Calu3 (cell line): ENCODE results near the gene THBS1. TPM values are rescaled to one million over a fixed set of nuclear protein-coding genes. Genes with fewer than 3 reads are reported as not detected.

Source experiments
- BruUV-seq: library from RNA; stranded (reverse); fragments of 400-500 nt; replicated peaks from 2 replicates; lab custom pipeline; 2021; lab: Mats Ljungman, UMichigan
- CTCF ChIA-PET: fragments of 300-600 bp; sonication (Branson Sonifier 250); formaldehyde crosslinking; loops from one replicate; lab custom pipeline; 2022; ENCODE audit warnings: antibody characterized with exemption; lab: Charles Lee
- DNase-seq: peaks from one replicate; pipeline ENCODE4 v3.0.0; 2022
- H3K27ac Mint-ChIP-seq: one replicate; pipeline ENCODE4 v1.8.0; 2022; ENCODE audit warnings: mixed read lengths; ENCODE audit not compliant: unreplicated experiment
- H3K27me3 Mint-ChIP-seq: one replicate; pipeline ENCODE4 v1.8.0; 2022; ENCODE audit warnings: mixed read lengths; ENCODE audit not compliant: unreplicated experiment
- H3K36me3 Mint-ChIP-seq: one replicate; pipeline ENCODE4 v1.8.0; 2022; ENCODE audit warnings: mild to moderate bottlenecking, moderate library complexity, mixed read lengths; ENCODE audit not compliant: insufficient read depth, unreplicated experiment
- H3K4me1 Mint-ChIP-seq: one replicate; pipeline ENCODE4 v1.8.0; 2022; ENCODE audit warnings: mild to moderate bottlenecking, low read depth, mixed read lengths; ENCODE audit not compliant: unreplicated experiment
- H3K4me3 Mint-ChIP-seq: one replicate; pipeline ENCODE4 v1.8.0; 2022; ENCODE audit warnings: mild to moderate bottlenecking, low read depth, moderate library complexity, mixed read lengths; ENCODE audit not compliant: unreplicated experiment
- H3K9me3 Mint-ChIP-seq: one replicate; pipeline ENCODE4 v1.8.0; 2022; ENCODE audit warnings: low read depth, mixed read lengths; ENCODE audit not compliant: unreplicated experiment
- CTCF ChIP-seq: fragments of 200-600 bp; IDR thresholded peaks from one replicate; pipeline ENCODE4 v1.8.0; 2022; ENCODE audit warnings: antibody characterized with exemption; ENCODE audit not compliant: unreplicated experiment
- intact Hi-C: fragments of 100-400 bp; cut with micrococcal nuclease; formaldehyde crosslinking; loops from one replicate; pipeline ENCODE4 v1.10.0; 2022; ENCODE audit not compliant: unreplicated experiment
- total RNA-seq: library from RNA; stranded (reverse); gene quantifications from 2 replicates; pipeline ENCODE4 v1.2.3, GENCODE V29; 2022

The THBS1 gene
- total RNA-seq, 1 experiment from 2014 or later = 199 TPM

DNA sequence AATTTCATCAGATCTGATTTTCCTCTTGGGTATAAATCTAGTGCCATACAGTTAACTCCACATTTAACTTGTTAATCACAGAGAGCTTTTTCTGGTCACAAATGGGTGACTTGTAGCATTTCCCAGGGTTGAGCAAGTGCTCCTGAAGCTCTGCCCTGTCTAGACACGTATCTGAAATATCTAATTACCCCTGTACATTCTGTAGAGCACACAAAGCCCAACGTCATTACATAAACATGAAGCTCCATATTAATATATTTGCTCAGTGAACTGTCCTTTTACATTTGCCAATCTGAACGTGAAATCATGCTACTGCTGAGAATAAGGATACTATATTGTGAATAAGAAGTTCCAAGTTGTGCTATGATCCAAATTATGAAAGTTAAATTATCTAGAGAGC lies 49.0 kb downstream of the THBS1 start:
- no peak overlapping the region for H3K4me3 Mint-ChIP-seq
- H3K27me3 Mint-ChIP-seq = no peaks in the 10 kb centered on the region
- peaks cover 24% of the 10 kb centered on the region for H3K4me1 Mint-ChIP-seq
- TF ChIP-seq CTCF = no peak
- CTCF ChIA-PET = interaction anchor here (0.6 kb wide), 1 partner anchor 419 kb away, joined by 3 read pairs; no protein-coding TSS in a partner anchor
- no TSS peak for BruUV-seq
- H3K36me3 Mint-ChIP-seq = no peaks in the 10 kb centered on the region
- intact Hi-C loops = no loop called here
- H3K27ac Mint-ChIP-seq = no peak overlapping the region
- no peaks in the 10 kb centered on the region for H3K9me3 Mint-ChIP-seq
- no peak for DNase-seq

- no peaks in the 10 kb centered on the region for H3K36me3 Mint-ChIP-seq
- H3K9me3 Mint-ChIP-seq = no peaks in the 10 kb centered on the region
- H3K27me3 Mint-ChIP-seq = no peaks in the 10 kb centered on the region
- no peak overlapping the region for H3K4me3 Mint-ChIP-seq
- peaks cover 18% of the 10 kb centered on the region for H3K4me1 Mint-ChIP-seq
- intact Hi-C loops = no loop called here
- H3K27ac Mint-ChIP-seq = no peak overlapping the region
- BruUV-seq = no TSS peak
- no peak for TF ChIP-seq CTCF
- no peak for DNase-seq
- CTCF ChIA-PET = interaction anchor here (0.5 kb wide), 1 partner anchor 50 kb away, joined by 6 read pairs; no protein-coding TSS in a partner anchor
Observed at GRCh38 chr15:39631357-39631756, 50.5 kb downstream of the THBS1 start.

DNA sequence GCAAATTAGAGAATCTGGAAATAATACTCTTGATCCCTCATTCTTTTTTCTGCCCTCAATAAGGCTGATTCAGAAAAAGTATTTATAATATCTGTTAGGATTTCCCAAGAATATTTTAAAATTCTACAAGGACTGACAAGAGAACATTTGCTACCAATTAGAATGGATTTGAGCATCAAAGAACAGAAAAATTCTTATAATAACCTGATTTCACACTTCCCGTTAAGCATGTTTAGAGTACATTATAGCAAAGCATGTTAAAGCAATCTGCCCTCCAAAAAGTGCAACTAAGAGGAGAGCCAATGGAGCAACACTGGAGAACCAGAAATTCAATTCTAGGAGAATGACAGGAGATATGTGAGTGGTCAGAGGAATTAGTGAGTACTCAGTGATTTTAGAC lies 57.2 kb downstream of the THBS1 start:
- Mint-ChIP-seq H3K4me3 (no peak overlapping the region), H3K27me3 (no peaks in the 10 kb centered on the region), H3K9me3 (no peaks in the 10 kb centered on the region), H3K36me3 (peaks cover 6% of the 10 kb centered on the region), H3K4me1 (peaks cover 7% of the 10 kb centered on the region), H3K27ac (no peak overlapping the region)
- CTCF ChIA-PET = no interaction called here
- intact Hi-C loops = no loop called here
- TF ChIP-seq CTCF = no peak
- DNase-seq = no peak
- no TSS peak for BruUV-seq

DNA sequence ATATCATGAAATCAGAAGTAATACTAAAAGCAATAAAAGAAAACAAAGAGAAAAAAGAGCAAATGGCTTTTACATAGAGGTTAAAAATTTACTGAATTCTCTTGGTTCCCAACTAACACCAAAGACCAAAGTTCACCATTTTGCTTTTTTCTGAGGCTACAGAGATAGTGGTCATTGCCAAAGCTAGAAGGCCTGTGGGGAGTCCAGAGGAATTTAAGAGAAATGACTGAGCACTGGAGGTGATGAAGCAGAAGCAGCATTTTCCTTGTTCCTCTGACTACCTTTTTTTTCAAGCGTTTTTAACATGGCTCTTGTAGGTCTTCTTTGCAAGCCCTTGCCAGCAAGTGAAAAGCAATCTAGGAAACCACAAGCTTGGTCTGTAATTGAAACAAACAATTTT lies 58.2 kb downstream of the THBS1 start:
- BruUV-seq = no TSS peak
- CTCF ChIA-PET = no interaction called here
- H3K27ac Mint-ChIP-seq = no peak overlapping the region

More for the DNA sequence above, 58.2 kb downstream of the THBS1 start:
- intact Hi-C loops = no loop called here
- H3K9me3 Mint-ChIP-seq = no peaks in the 10 kb centered on the region
- peaks cover 6% of the 10 kb centered on the region for H3K36me3 Mint-ChIP-seq
- H3K4me1 Mint-ChIP-seq = peaks cover 7% of the 10 kb centered on the region
- TF ChIP-seq CTCF = no peak
- no peak overlapping the region for H3K4me3 Mint-ChIP-seq
- H3K27me3 Mint-ChIP-seq = no peaks in the 10 kb centered on the region
- DNase-seq = no peak
